IPS-18c (cell line): ENCODE results near the gene FGF11.
"Not testable (repeated sequence)": the region's sequence is repeated elsewhere in the genome, so short reads cannot be mapped to it uniquely, and the experiment has no call there.

ENCODE experiments used
- H3K4me3 ChIP-seq: 2 replicates; pipeline ENCODE4 v1.7.0; 2013; ENCODE audit warnings: low read depth, mild to moderate bottlenecking, low read length, moderate library complexity; ENCODE audit not compliant: insufficient read depth
- H3K9me3 ChIP-seq: one replicate; pipeline ENCODE4 v1.6.1; 2013; ENCODE audit warnings: mild to moderate bottlenecking, low read length, moderate library complexity; ENCODE audit not compliant: control insufficient read depth, insufficient read depth

FGF11 gene

DNA sequence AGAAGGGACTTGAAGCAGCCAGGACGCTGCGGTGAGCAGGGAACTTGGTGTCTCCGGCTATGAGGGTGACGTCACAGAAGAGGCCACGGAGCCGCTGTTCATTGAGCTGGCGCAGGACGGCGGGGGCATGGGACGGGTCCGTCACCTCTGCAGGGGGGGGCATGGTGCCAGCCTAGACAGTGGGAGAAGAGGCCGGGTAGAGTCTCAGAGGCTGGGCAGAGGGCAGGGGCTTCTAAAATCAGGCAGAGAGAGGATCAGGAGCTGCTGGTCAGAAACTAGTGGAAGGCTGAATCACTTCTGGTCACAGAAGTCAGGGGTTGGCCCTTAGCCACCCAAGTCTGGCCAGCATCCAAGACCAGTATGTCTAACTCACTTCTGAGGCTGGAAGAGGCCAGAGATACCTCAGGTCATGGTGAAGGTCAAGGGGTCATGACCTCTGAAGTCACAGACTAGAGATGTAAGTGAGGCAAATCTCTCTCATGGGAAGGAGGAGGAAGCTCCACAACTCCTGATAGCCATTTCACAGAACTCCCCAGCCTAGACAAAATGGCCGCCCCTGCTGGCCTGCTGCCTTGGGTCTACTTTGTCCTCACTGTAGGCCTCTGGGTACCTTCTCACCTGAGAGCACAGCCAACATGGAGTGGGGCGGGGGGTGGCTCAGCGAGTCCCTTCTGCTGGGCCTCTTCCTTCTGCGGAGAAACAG, 27.5 kb downstream of the FGF11 start:
- Histone ChIP-seq H3K9me3 (no peaks in the 10 kb centered on the region), H3K4me3 (no peak overlapping the region)

DNA sequence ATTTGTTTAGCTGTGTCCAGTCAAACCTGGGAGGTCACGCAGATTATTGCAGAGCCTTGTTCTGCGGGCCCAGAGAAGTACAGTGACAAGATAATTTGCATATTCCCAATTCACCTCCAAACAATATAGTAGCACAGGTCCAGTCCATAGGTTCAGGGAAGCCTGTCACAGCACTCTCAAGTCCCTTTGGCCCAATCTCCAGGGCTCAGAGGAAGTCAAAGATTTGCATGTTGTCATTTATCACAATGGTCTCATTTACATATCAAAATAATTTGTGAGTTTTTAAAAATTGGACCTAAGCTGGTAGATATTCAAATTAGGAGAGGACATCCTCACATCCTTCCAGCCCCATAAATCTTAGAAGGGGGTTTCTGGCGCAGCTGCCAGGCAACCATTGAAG, 28.2 kb downstream of the FGF11 start:
- no peaks in the 10 kb centered on the region for H3K9me3 ChIP-seq
- no peak overlapping the region for H3K4me3 ChIP-seq

- Histone ChIP-seq H3K9me3 (no peaks in the 10 kb centered on the region), H3K4me3 (no peak overlapping the region)
These were observed 29.0 kb downstream of the FGF11 start for GRCh38 chr17:7468290-7468689.

DNA sequence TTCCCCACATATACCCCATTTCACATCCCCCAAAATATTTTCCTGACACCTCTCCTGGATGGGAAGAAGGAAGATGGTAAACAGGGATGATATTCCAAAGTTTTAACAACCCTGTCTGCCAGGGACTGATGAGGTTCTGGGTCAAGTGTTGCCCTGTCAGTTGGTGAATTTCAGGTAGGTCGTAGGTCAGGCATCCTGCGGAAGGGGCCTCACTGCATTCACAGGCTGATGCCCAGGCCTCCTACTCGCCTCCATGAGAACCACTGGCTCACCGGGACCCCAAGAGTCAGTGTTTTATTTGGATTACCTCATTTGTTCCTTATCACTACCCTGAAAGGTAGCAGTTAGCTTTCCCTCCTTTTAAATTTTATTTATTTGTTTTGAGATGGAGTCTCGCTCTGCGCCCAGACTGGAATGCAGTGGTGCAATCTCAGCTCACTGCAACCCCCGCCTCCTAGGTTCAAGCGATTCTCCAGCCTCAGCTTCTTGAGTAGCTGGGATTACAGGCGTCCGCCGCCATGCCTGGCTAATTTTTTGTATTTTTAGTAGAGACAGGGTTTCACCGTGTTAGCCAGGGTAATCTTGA, 29.6 kb downstream of the FGF11 start:
- Histone ChIP-seq H3K4me3 (no peak overlapping the region), H3K9me3 (no peaks in the 10 kb centered on the region)

- H3K9me3 ChIP-seq, H3K4me3 ChIP-seq: not testable (repeated sequence)
These were observed 30.5 kb downstream of the FGF11 start for GRCh38 chr17:7469843-7470242.

GRCh38 chr17:7470457-7470973, 31.2 kb downstream of the FGF11 start:
- H3K4me3 ChIP-seq, H3K9me3 ChIP-seq: not testable (repeated sequence)

DNA sequence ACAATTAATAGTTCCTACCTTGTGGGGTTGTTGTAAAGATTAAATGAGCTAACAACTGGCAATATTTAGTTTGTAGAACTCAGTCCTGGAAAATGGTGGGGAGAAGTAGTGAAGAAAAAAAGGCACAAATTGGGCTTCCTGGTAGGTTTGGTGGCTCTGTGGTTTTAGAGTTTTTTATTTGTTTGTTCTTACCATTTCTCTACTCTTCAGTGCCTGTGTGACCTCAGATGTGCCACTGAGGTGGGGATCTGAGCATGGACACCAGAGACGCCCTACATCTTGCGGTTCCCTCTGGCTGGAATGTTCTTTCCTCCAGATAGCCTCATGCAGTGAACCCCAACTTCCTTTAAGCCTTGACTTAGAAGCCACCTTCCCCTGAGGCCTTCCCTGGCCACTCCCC, 32.4 kb downstream of the FGF11 start:
- no peak overlapping the region for H3K4me3 ChIP-seq
- H3K9me3 ChIP-seq = no peaks in the 10 kb centered on the region

DNA sequence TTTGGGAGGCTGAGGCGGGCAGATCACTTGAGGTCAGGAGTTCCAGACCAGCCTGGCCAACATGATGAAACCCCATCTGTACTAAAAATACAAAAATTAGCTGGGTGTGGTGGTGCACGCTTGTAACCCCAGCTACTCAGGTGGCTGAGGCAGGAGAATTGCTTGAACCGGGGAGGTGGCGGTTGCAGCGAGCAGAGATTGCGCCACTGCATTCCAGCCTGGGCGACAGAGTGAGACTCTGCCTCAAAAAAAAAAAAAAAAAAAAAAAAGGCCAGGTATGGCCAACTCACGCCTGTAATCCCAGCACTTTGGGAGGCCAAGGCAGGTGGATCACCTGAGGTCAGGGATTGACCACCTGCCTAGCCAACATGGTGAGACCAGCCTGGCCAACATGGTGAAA, 35.5 kb downstream of the FGF11 start:
- H3K4me3 ChIP-seq, H3K9me3 ChIP-seq: not testable (repeated sequence)

- H3K9me3 ChIP-seq = no peaks in the 10 kb centered on the region
- no peak overlapping the region for H3K4me3 ChIP-seq
These were observed 36.6 kb downstream of the FGF11 start for GRCh38 chr17:7475764-7476422.

GRCh38 chr17:7476494-7476893, 37.2 kb downstream of the FGF11 start:
- no peak overlapping the region for H3K4me3 ChIP-seq
- no peaks in the 10 kb centered on the region for H3K9me3 ChIP-seq

DNA sequence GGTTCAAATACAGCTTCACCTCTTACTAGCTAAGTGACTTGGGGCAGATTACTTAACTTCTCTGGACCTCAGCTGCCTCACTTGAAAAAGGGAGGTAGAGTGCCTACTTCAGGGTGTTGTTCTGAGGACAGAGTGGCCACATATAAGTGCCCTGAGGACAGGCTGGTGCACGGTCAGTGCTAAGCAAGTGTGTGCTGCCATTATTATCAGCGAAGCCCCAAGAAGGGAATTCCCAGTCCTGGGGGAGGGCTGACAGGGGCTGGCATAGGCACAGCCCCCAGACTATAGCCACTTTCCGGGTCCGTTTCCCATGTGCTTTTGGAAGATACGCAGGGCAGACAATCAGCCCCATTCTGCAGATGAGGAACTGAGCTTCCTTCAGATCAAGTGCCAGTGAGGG, 37.6 kb downstream of the FGF11 start:
- Histone ChIP-seq H3K4me3 (no peak overlapping the region), H3K9me3 (no peaks in the 10 kb centered on the region)

GRCh38 chr17:7477392-7478275, 38.3 kb downstream of the FGF11 start:
- H3K4me3 ChIP-seq = peak overlapping the region; percentile 81; the same call in 1 of the 2 replicates
- H3K9me3 ChIP-seq = no peaks in the 10 kb centered on the region

GRCh38 chr17:7478276-7479212, 39.2 kb downstream of the FGF11 start:
- H3K9me3 ChIP-seq = no peaks in the 10 kb centered on the region
- peak overlapping the region; percentile 81 for H3K4me3 ChIP-seq

DNA sequence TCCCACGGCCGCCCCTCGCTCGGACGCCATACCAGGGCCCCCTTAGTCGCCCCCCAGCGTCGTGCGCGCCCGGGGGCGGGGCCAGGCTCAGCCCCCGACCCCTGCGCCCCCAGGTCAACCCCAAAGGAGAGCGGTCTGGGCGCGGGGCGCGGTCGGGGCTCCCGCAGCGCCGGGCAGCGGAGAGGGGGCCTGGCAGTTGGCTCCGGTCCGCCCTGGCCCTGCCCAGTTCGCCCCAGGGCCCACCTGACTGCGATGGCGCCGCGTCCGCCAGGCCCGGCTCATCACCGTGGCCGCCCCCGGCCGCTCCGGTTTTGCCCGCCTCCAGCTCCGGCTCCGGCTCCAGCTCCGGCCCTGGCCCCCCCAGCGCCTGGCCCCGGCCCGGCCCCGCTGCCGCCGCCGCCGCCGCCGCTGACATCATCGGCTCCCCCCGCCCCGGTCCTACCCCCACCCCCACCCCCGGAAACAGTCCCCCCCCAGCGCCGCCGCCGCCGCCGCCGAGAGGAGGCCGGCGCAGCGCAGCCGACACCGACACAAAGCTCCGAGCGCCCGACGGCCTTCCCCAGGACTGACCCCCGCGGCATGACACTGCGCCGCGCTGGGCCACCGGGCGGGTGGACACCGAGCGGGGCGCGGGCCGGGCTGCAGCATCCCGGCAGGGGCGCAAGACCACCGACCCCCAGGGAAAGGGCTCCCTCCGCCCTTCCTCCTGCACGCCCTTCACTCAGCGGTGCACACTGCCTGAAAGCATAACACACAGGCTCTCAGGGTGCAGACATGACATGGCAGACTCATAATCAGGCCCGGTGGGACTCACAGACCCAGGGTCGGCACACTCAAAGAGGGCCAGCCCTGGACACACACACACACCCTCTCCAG, 40.1 kb downstream of the FGF11 start, which contains the start of gene ZBTB4:
TSS of gene ZBTB4 (minus strand) at position 419 of the 876 bp plus-strand sequence. CDS start 12,830 bp downstream, outside the sequence.
- H3K4me3 ChIP-seq = peak within 1 kb of the TSS; percentile 81
- no peaks in the 10 kb centered on the region for H3K9me3 ChIP-seq

- Histone ChIP-seq H3K4me3 (peak overlapping the region; percentile 61), H3K9me3 (no peaks in the 10 kb centered on the region)
These were observed 40.7 kb downstream of the FGF11 start for GRCh38 chr17:7480089-7480384.

GRCh38 chr17:7481275-7481674, 42.0 kb downstream of the FGF11 start, which contains the start of gene SLC35G6:
SLC35G6 (plus strand) TSS chr17:7481446; CDS start chr17:7481517, 71 bp downstream.
- not testable (repeated sequence) for H3K9me3 ChIP-seq, H3K4me3 ChIP-seq
